NCI-H82 treated with DMSO at 0.1 percent for 48 hours (cell line): ENCODE results near the gene LARGE1.

Source experiments
- DNase-seq: peaks from one replicate; lab custom pipeline; 2025; ENCODE audit not compliant: unreplicated experiment; lab: John Stamatoyannopoulos, UW

The LARGE1 gene

DNA sequence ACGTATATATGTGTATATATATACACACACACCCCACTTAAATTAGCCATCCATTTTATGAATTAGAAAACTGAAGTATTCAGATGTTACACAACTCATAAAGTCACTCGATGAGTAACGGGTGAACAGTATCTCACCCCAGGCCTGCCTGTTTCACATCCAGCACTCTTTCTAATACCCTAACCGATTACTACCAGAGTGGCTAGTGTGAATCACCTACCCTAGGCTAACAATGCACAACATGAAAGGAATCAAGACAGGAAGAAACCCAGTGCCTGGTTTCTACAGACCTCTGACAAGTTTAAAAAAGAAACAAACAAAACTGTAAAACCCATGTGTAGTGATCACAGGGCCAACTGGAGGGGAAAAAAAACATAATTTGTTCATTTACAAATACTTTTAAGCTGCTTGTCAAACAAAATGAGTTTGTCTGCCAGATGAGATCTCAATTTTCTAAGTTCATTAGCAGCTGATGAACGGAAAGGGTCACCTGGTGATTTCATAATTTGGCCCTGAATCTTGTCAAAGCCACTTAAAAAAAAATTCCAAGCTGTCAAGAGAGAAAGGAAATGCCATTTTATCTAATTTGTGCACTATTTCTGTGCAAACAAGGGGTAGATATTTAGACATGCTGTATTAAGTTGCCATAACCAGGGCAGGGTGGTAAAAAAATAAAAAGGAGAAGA is 134.8 kb downstream of the LARGE1 start:
- DNase-seq: no peak

DNA sequence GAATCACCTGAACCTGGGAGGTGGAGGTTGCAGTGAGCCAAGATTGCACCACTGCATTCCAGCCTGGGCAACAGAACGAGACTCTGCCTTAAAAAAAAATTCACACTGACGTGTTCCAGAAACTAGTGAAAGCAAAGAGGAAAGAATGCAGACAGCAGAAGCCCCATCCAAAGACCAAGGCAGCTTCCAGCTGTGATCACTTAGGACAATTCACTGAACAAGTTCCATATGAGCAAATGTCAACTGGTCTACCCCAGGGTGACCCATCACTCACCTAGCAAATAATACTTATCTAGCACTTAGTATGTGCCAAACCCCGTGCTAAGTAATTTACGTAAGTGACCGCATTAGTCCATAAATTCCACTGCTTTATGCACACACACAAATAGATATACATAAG is 138.9 kb downstream of the LARGE1 start:
- DNase-seq: no peak

- no peak for DNase-seq
Measured at GRCh38 chr22:33780531-33781136, 139.6 kb downstream of the LARGE1 start.

- no peak for DNase-seq
Measured at GRCh38 chr22:33779243-33779642, 141.0 kb downstream of the LARGE1 start.

DNA sequence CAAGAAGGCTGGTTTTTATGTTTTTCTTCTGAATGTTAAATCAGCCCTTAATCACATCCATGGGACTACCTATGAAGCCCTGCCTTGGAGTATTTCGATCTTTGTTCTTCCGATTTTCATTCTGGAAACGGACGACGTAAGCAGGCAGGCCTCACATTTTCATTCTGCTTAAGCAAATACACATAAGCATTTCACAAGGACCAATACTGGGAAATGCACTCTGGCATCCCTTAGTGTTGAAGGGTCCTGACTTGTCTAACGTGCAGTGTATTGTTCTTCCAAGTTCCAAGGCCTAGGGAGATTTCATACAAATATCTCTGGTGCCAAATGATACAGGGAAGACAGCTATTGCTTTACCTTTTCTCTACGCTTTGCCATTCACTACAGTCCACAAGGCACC is 143.8 kb downstream of the LARGE1 start:
- no peak for DNase-seq

- DNase-seq: no peak
Measured at GRCh38 chr22:33774781-33775180, 145.5 kb downstream of the LARGE1 start.

DNA sequence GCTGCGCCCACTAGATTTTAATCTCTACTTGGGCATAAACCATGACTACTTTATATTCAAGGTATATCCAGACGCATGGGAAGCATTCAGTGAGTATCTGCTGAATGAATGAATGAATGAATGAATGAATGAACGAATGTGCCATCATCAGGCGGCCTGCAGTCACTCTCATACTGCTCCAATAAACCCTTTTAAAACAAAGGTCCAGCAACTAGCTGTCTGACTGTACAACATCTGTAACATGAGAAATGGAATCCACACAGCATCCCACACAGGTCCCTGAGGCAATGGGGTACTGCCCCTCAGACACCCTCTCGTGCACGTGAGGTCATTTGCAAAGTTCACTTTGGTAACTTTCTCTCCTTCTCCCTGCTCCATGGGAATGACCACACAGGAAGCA is 147.5 kb downstream of the LARGE1 start:
- no peak for DNase-seq

DNA sequence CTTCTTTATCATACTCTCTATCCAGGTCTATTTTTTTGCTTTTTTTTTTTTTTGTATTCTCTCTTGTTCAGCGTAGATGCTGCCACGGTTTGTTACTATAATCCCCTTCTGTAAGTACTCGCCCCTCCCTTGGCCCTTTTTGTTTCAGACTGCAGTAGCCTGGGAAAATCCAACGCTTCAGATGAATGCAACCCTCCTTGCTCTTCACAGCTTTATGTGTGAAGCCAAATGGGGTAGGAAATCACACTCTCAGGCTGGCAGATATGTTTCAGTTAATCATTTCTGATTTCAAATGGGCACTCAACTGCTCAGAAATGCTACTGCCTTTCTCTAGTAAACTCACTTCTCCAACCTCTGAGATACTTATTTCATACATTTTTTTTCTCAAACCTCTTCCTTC is 149.1 kb downstream of the LARGE1 start:
- DNase-seq: no peak

DNA sequence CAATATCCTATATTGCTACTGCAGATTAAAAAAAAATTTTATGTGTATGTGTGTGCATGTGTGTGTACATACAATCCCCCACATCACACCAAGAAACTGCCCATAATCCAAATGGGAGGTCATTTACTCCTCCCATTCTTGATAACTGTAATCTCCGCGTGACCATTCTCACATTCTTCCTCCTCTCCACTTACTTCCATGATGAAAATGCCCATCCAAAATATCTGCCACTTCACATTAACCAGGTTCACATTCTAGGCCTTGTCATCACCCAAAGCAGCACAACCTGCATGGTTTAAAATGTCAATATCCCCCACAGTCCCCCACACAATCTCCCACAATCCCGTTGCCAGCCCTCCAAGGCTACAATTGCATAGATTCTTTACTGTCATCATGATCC is 149.6 kb downstream of the LARGE1 start:
- DNase-seq: no peak

GRCh38 chr22:33766091-33766490 is 154.2 kb downstream of the LARGE1 start:
- DNase-seq: no peak

DNA sequence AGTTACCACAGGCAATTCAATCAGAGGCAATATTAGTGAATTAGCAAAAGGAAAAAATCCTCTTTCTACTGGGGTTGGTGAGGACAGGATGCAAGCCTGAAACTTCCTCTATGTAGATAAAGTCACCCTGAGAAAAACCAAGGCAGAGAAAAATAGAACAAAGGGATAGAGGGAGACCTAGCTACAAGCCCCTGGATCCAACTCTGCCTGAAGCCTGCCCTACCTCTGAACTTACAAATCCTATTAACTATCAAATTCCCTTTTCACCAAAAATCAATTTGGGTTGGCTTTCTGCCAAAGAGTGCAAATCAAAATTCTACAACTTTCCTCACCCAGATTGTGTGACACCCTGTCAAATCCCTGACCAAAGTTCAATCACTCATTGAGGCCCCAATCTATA is 161.3 kb downstream of the LARGE1 start:
- no peak for DNase-seq

- DNase-seq: no peak
Measured at GRCh38 chr22:33757802-33758483, 162.3 kb downstream of the LARGE1 start.

- DNase-seq: peak; percentile 33
Measured at GRCh38 chr22:33757041-33757801, 163.1 kb downstream of the LARGE1 start.

GRCh38 chr22:33756508-33756949 is 163.7 kb downstream of the LARGE1 start:
- peak; percentile 42 for DNase-seq

DNA sequence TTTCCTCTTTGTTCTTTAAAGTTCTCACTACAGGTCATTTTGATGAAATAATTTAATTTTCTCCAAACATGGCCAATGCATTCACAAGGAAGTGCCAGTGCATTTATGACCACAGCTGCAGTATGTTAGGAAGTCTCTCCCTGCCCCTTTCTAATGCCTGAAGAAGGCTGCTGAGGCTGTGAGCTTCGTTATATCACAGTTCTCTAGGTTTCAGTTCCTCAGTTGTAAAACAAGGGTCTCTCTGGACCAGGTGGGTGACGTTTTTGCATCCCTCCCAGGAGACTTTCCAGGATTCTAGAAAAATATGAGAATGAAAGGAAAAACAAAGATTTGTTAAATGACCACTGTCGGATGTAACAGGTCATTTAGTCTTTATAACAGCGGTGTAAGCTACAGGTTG is 171.6 kb downstream of the LARGE1 start:
- DNase-seq: no peak

DNA sequence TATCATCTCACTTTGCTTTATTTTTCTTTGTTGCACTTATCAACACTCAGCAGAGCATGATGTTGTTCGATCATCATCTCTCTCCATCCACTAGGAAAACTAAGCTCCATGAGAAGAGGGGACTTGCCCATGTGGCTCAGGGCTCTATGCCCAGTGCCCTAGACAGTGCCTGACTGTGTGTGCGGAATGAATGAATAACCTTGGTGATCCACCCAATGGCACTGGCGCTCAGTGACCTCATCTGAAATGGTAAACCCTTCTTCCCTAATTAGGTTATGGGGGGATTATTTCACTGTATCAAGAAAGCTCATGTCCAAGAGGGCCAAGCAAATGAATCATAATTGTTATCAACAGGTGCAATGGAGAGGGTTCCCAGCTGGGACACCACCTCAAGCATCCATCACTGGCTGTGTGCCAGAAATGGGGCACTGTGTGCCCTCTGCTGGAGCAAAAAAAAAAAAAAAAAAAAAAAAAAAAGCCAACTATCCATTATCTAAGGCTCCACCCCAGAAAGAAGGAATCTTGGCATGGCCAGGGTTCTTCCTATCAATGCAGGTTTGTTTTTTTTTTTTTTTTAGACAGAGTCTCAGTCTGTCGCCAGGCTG is 172.6 kb downstream of the LARGE1 start:
- DNase-seq: no peak

DNA sequence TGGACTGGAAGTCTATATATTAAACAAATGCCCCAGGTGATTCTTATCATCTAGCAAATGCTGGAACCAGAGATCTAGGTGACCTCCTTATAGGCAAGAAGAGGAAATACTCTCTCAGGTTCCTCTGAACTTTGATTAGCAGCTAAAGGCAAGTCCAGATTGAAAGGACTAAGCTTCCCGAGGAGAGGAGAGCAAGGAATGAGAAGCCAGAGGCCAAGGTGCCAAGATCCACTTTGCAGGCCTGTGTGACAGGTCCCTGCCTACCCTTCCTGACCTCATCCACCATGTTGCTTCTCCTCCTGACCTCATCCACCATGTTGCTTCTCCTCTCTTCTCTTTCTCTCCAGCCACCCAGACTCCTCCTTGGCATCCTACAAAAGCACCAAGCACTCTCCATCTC is 173.2 kb downstream of the LARGE1 start:
- no peak for DNase-seq

DNA sequence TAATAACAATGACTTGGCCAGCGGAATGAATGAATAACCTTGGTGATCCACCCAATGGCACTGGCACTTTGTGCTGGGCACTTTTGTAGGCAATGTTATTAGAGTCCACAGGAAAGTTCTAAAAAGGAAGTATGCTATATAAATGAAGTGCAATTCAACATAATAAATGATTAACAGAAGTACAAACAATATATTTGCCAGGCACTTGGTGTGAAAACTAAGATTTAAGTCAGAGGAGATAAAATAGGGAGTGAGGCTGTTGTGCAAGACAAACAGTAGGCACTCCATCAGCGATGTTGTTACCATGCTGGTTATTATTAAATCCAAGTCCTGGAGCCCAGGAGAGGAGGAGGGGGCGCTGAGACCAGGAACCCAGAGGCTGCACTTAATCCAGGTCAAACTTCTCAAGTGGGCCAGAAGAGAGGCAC is 173.8 kb downstream of the LARGE1 start:
- DNase-seq: no peak

DNA sequence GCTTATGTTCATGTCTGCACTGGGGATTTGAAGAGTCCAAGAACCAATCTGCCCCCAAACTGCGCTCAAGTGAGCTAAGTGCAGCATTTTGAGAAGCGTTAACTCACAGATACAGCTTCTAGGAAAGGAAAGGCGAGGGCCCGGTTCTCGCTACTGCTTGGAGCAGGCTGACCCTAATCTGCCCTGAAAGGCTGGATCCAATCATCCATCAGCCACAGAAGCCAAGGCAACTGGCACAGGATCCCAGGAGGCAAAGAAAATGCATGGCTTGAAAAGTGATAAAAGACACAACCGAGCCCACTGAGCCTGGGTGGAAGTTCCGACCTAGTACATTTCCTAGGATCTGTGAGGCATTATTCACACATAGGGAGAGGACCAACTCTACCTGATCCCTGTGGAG is 174.8 kb downstream of the LARGE1 start:
- DNase-seq: no peak

DNA sequence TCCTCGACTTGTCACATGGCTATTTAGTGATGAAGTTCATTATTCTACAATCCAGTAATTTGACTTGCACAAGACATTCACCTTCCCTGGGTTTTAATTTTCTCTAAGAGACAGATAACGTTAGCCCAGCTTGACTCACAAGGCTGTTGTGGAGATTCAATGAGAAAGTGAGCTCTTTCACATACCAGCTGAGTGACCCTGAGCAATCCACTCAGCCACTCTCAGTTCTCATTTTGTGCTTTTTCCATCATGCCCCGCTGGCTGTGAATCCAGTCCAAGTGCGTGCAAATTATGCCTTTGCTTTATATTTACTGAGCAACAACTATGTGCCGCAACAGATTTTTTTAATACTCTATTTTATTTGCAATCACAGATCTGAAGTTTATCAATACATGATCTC is 176.5 kb downstream of the LARGE1 start:
- no peak for DNase-seq

- no peak for DNase-seq
Measured at GRCh38 chr22:33741025-33741424, 179.3 kb downstream of the LARGE1 start.
